AG20443 (cell line): ENCODE results near the gene UPP1.

Experiments
- DNase-seq: peaks from one replicate; pipeline ENCODE4 v3.0.0; 2012; ENCODE audit warnings: low spot score, mixed read lengths

The UPP1 gene

DNA sequence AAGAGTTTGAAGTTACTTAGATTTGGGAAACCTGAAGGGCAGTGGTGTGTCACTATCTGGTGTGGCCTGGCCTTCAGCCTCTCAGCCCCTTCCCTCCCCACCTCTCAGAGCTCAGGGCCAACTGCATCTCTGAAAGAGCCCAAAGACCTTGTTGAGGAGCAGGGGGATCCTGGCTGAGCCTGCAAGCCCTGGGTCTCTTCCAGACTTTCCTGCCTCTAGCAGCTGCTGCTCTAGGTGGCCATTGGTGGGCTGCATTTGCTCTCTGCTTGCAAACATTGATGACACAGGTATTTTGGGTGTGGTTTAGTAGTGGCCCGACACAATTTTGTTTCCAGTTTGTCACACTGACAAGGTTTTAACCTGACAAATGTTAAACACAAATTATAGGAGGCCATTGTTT is 3.1 kb upstream of the UPP1 start:
- no peak for DNase-seq

GRCh38 chr7:48087349-48087748 is 1.7 kb upstream of the UPP1 start:
- DNase-seq: no peak

DNA sequence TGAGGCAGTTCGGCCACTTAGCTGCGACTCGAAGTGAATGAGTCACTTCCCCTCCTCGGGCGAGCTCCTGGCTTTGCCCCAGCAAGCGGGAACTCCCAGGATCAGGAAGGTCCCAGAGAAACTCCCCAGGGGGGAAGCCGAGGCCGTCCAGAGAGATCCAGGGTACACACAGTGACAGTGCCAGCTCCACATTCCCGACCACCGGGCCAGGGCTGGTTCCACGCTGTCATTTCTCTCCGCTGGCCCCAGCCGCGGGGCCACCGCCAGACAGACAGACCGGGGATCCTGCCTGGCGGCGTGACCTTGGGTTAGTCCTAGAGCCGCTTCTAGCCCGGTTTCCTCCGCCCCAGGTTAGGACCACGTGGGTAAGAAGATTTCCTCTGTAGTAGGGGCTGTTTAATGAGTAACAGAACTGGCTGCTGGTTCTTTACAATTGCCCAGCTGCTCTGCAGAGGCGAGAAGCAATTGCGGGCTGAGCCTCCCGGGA is 463 bp upstream of the UPP1 start:
- DNase-seq: peak; percentile 80

DNA sequence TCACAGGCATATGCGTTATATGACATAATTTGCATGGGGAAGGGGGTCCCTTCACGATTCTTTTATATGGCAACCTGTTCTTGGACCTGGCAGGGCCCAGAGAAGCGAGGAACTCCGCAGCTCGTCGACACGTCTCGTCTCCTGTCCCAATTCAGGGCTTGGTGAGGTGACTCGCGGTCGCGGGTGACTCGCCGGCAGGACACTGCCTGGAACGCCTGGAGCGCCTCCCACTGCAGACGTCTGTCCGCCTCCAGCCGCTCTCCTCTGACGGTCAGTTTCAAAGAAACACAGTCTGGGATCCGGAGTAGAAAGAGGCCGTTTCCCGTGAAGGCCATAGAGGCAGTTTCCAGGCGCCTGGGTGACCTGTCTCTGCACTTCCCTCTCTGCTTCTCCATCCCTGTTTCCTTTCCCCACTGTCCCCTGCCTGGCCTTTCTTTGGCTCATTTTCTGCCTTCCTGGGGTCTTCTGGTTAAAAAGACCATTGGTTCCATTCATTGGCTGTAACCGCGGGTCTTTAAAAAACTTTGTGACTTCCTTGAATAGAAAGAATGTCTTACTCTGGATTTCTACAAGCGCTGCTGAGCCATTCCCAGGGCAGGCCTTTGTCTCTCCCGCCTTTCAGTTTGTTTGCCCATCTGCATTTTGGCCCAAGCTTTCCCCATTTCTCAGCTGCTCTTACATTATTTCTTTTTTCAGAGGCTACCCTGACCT is 1.2 kb downstream of the UPP1 start:
- no peak for DNase-seq

DNA sequence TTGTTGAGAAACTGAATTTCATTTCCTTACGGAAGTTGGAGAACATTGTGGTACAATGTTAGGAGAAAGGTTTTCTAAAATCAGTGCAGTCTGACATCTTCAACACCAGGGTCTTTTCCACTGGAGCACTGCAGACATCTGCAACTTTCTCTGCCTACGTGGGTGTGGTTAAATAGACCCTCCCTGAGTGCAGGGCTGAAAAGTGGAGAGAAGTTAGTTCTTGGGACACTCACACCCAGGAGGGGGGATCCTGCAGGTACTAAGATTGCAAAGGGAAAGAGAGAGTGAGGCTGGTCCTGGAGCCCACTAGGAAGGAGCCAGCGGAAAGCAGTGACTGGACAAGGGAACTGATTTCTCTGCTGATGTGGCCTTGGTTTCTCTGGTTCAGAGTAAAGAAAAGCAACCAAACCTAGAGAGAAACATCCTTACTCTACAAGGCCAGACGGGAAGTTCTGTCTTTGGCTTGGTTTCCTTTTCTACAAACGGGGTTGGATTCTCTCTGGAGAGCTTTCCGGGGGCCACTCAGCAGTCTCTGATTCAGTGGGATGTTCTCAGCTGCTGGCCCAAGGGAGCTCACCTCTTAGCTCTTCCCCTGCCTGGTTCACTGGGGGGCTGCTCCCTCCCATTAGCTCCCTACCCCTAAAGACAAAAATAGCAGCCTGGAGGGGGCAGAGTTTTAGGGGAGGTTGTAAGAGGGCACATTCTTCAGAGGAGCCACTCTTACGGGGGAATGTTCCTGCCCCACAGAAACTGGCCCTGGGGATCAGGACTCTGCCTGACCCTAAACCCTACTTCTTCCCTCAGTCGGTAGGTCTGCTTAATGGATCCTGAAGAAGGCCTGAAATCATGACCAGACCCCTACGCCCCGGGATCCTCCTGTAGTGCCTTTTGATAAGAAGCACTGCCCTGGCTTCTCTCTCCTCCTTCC is 2.7 kb downstream of the UPP1 start:
- no peak for DNase-seq

GRCh38 chr7:48094861-48095293 is 5.8 kb downstream of the UPP1 start:
- DNase-seq: peak; percentile 60

DNA sequence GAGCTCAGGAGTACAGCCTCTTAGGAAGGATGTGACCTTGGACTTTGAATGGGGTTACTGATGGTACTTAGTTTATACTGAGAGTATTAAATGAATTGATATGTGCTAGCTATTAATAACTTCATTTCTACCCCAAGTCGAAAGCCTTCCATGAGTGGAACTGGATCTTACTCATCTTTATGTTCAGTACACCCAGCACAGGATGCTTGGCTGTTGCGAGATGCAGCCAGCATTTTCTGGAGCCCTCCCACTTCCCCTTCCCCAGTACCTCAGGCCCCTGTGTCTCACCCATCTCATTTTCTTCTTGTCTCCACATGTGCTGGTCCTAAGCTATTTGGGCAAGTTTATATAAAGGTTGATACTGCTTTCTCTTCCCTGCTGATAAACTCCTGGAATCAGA is 7.2 kb downstream of the UPP1 start:
- DNase-seq: no peak

- DNase-seq: no peak
Measured at GRCh38 chr7:48097521-48098231, 8.6 kb downstream of the UPP1 start.

- no peak for DNase-seq
Measured at GRCh38 chr7:48098846-48099245, 9.8 kb downstream of the UPP1 start.

GRCh38 chr7:48099781-48100180 is 10.7 kb downstream of the UPP1 start:
- DNase-seq: no peak

GRCh38 chr7:48101352-48101751 is 12.3 kb downstream of the UPP1 start:
- DNase-seq: no peak

- DNase-seq: no peak
Measured at GRCh38 chr7:48101968-48102367, 12.9 kb downstream of the UPP1 start.

DNA sequence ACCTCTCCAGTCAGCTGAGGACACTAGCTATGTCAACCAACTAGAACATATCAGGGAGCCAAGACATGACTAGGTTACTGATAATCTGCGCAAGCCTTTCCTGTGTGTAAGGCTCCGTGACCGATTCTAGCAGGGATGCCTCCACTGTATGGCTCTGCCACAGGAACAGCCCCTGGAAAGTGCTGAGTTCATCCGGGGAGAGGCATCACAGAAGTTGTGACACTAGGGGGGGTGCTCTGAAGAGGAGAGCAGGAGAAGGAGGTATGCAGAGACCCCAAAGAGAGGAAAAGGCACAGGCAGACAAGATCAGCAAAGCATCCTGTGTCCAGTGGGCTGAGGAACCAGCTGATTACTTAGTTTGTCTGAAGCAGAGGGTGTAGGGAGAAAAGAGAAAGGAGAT is 13.5 kb downstream of the UPP1 start:
- peak; percentile 2 for DNase-seq

DNA sequence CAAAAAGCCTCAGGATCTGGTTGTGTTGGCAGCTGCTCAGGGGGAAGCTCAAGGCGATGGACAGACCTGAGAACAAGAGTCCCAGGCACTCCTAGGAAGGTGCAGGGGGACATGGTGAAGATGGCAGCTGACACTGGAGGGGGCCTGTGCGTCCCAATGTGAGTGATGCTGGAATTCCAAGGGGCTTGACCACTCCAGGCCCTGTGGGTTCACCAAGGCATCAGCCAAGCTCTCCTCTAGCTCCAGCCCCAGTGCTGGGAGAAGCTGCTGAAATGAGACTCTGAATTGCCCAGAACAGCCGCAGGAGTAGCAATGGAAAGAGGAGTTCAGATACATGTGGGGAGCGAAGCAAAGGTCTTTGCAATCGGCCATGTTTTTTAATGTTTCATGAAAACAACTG is 16.0 kb downstream of the UPP1 start:
- DNase-seq: no peak

DNA sequence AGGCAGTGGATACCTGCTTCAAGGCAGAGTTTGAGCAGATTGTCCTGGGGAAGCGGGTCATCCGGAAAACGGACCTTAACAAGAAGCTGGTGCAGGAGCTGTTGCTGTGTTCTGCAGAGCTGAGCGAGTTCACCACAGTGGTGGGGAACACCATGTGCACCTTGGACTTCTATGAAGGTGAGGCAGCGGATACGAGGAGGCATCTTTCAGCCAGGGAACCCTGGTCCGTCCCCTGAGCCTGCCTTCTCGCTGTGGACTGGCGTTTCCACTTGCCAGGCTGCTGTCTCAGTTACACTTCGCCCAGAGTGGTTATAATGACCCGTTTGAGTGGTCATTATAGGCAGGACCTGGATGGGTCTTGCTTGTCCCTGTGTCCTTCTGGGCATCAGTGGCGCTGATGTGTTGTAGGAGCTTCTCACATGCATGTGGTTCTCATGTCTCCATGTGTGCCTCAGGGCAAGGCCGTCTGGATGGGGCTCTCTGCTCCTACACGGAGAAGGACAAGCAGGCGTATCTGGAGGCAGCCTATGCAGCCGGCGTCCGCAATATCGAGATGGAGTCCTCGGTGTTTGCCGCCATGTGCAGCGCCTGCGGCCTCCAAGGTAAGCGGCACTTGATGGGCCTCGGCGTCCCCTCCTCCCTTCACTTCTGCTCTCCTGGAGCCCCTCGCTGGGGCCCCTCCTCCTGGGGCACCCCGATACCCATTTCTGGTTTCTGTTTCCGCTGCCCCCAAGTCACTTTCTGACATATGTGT is 18.0 kb downstream of the UPP1 start:
- peak; percentile 2 for DNase-seq

GRCh38 chr7:48107926-48108472 is 18.9 kb downstream of the UPP1 start:
- DNase-seq: no peak

- DNase-seq: peak; percentile 3
Measured at GRCh38 chr7:48108959-48109847, 20.1 kb downstream of the UPP1 start.

GRCh38 chr7:48109848-48110663 is 21.0 kb downstream of the UPP1 start:
- peak; percentile 75 for DNase-seq

- DNase-seq: no peak
Measured at GRCh38 chr7:48110868-48111267, 21.8 kb downstream of the UPP1 start.

DNA sequence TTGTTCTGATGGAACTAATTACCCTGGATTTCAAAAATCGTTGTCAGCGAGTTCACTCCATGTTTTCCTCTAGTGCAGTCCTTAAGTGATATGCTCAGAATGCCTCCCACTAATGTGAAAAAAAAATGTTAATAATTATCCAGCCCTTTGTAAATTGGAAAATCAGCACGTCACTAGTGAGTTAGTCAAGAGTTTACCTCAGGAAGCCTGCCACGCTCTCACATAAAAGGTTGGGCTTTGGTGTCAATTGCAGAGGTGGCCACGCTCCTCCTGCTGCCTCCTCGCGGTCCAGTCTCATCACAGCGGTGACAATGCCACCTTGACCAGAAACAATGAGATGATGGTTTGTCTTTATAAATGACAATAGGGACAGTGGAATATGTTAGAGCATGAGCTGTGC is 22.5 kb downstream of the UPP1 start:
- DNase-seq: no peak
